Ureter (tissue), 1 donor: ENCODE results near the gene ME3. TPM values are rescaled to one million over a fixed set of nuclear protein-coding genes. Genes with fewer than 3 reads are reported as not detected.

ENCODE experiments used
- DNase-seq: peaks from one replicate; pipeline ENCODE4 v3.0.0-alpha.2; 2020; ENCODE audit warnings: low spot score
- total RNA-seq: library from RNA; stranded (reverse); gene quantifications from one replicate; pipeline ENCODE4 v1.2.4, GENCODE V29; 2023
- donor health status: DM: yes; HTN: yes; CAD: no.

Gene ME3
- total RNA-seq, 1 donor from 2014 or later, result 40.2 TPM

- DNase-seq, result no peak
These were observed 184.7 kb downstream of the ME3 start for GRCh38 chr11:86487671-86488070.

- DNase-seq, result no peak
These were observed 186.0 kb downstream of the ME3 start for GRCh38 chr11:86486261-86487030.

- no peak for DNase-seq
These were observed 187.6 kb downstream of the ME3 start for GRCh38 chr11:86484795-86485166.

GRCh38 chr11:86483940-86484794 lies 188.2 kb downstream of the ME3 start:
- DNase-seq, result no peak

GRCh38 chr11:86483610-86483939 lies 188.8 kb downstream of the ME3 start:
- no peak for DNase-seq

- no peak for DNase-seq
These were observed 189.7 kb downstream of the ME3 start for GRCh38 chr11:86482692-86483091.

- no peak for DNase-seq
These were observed 191.0 kb downstream of the ME3 start for GRCh38 chr11:86481399-86481798.

- no peak for DNase-seq
These were observed 194.1 kb downstream of the ME3 start for GRCh38 chr11:86478348-86478747.

- DNase-seq, result no peak
These were observed 194.8 kb downstream of the ME3 start for GRCh38 chr11:86477495-86478155.

GRCh38 chr11:86476109-86476861 lies 196.1 kb downstream of the ME3 start:
- no peak for DNase-seq

GRCh38 chr11:86475027-86475426 lies 197.4 kb downstream of the ME3 start:
- no peak for DNase-seq

GRCh38 chr11:86473991-86474833 lies 198.2 kb downstream of the ME3 start:
- DNase-seq, result no peak

- no peak for DNase-seq
These were observed 202.7 kb downstream of the ME3 start for GRCh38 chr11:86469491-86470388.

- DNase-seq, result no peak
These were observed 204.2 kb downstream of the ME3 start for GRCh38 chr11:86468169-86468568.

GRCh38 chr11:86464509-86465221 lies 207.8 kb downstream of the ME3 start:
- no peak for DNase-seq

- no peak for DNase-seq
These were observed 208.5 kb downstream of the ME3 start for GRCh38 chr11:86463955-86464354.

GRCh38 chr11:86463120-86463519 lies 209.3 kb downstream of the ME3 start:
- no peak for DNase-seq

GRCh38 chr11:86461892-86462291 lies 210.5 kb downstream of the ME3 start:
- DNase-seq, result no peak
